ENCODE results near the gene LIG1.

LIG1 gene

DNA sequence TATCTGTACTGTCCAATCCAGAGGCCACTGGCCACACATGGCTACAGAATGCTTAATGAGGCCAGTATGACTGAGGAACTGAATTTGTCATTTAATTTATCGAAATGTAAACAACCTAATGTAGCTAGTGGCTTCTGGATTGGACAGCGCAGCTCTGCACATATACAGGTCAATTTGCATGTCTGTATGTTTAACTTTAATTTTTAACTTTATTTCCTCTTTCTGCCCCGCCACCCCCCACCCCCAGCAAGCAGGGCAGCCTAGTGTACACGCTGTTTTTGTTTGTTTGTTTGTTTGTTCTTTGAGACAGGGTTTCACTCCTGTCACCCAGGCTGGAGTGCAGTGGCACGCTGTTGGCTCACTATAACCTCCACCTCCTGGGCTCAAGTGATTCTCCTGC is 15.9 kb upstream of the LIG1 start:
- H3K4me3 ChIP-seq (ENCODE audit: low read depth, low read length) = no peak overlapping the region
- DNase-seq (ENCODE audit: low read depth) = no peak

DNA sequence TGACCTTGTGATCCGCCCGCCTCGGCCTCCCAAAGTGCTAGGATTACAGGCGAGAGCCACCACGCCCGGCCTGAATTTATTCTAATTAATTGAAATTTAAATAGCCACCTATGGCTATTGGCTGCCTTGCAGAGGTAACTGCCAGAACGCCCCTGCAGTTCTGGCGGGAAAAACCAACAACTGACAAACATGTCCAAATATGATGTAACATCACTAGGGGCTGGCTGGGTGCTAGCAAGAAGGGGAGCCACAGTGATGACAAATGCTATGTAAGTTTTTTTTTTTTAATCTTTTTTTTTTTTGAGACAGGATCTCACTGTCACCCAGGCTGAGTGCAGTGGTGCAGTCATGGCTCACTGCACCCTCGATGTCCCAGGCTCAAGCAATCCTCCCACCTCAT is 13.2 kb upstream of the LIG1 start:
- no peak for DNase-seq (ENCODE audit: low read depth)
- no peak overlapping the region for H3K4me3 ChIP-seq (ENCODE audit: low read depth, low read length)

DNA sequence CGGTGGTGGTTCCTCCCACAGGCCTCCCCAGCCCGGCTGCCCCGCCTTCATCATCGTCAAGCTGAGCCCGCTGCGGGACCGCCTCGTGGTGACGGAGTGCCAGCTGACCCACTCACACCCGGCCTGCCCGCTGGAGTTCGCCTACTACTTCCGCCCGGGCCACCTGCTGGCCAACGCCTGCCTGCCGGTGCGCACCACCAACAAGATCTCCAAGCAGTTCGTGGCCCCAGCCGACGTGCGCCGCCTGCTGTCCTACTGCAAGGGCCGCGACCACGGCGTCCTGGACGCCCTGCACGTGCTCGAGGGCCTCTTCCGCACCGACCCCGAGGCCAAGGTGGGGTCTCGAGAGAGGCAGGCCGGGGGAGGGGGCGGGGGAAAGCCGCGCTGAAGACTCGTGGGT is 12.3 kb upstream of the LIG1 start:
- H3K4me3 ChIP-seq (ENCODE audit: low read depth, low read length) = no peak overlapping the region
- no peak for DNase-seq (ENCODE audit: low read depth)

DNA sequence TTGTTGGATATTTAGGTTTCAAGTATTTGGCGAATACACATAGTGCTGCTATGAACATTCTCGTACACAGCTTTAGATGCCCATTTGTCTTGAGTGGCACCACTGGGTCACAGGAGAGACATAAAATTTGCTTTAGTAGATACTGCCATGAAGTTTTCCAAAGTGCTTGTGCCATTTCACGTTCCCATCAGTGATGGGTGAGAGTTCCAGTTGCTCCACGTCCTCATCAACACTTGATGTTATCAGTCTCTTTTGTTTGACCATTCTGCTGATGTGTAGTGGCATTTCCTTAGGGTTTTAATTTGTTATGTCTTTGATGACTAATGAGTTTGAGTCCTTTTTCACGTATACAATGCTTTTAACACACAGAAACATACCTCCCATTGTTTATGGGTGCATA is 11.4 kb upstream of the LIG1 start:
- no peak overlapping the region for H3K4me3 ChIP-seq (ENCODE audit: low read depth, low read length)

DNA sequence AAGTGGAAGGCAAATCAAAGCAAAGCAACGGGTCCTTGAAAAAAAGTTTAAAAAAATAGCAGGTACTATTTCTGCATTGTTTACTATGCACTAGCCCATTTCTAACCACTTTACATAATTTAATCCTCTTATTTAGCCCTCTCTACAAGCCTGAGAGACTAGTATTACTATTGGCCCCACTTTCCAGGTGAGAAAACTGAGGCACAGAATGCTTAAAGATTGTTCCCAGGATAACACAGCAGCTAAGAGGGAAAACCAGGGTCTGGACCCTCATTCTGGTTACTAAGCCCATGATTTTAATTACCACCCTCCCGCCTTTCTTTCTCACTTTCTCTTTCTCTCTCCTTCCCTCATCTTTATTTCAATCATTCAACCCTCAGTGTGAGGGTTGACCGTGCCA is 6.1 kb upstream of the LIG1 start:
- DNase-seq (ENCODE audit: low read depth) = no peak

More for the DNA sequence above, 11.4 kb upstream of the LIG1 start:
- no peak for DNase-seq (ENCODE audit: low read depth)

DNA sequence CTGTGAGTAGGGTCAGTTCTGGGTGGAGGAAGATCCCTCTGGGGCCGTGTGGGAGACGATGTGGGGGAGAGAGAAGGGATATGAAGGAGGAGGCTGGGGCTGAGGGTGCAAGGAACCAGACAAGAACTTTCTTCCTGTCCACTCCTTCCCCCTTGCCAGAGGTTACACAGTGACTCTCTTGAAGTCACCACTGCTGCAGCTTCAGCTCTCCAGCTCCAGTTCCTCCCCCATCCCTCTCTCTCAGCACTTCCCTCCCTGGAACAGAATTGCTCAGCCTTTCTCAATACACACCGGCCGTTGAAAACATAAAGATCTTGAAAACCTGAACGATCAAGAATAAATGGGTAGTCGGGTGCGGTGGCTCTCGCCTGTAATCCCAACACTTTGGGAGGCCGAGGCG is 5.4 kb upstream of the LIG1 start:
- DNase-seq (ENCODE audit: low read depth) = no peak

More for the DNA sequence above, 6.1 kb upstream of the LIG1 start:
- H3K4me3 ChIP-seq (ENCODE audit: low read depth, low read length) = no peak overlapping the region

DNA sequence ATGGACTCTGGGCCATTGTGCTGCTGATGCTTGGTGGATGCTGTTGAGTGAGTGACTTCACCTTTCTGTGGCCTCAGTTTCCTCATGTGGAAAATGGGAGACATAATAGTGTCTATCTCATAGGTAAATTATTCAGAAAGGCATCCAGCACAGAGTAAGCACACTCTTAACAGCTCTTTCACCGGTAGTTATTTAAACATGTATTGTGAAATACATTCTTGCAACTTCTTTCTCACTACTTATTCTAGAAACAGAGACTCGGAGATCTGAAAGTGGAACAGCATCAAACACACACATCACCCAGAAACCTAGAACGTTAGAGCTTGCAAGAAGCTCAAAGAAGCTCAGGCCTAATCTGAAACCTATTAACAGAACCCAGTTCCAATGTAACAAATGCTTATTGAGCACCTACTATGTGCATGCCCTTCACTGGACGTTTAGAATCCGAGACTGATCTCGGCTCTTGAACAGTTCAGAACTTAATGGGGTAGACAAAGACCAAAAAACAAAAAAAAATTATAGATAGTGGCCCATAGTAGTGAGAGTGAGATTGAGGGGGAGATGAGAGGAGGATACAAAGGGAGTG is 4.4 kb upstream of the LIG1 start:
- no peak overlapping the region for H3K4me3 ChIP-seq (ENCODE audit: low read depth, low read length)
- DNase-seq (ENCODE audit: low read depth) = no peak

More for the DNA sequence above, 5.4 kb upstream of the LIG1 start:
- H3K4me3 ChIP-seq (ENCODE audit: low read depth, low read length) = no peak overlapping the region

DNA sequence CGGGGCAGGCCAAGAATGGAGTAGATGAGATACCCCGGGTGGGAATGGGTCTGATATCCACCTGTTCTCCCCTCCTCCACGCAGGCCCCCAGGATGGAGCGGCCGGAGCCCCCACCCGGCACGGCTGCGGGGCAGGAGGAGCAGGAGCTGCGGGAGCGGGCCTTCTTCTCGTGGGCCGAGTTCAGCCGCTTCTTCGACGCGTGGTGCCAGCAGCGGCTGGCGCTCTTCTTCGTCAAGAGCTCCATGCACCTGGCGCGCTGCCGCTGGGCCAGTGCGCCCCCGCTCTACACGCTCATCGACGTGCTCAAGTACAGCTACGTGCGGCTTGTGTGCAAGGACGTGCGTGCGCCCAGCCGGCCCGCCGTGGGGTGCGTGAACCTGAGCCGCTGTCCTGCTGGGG is 1.6 kb upstream of the LIG1 start:
- no peak overlapping the region for H3K4me3 ChIP-seq (ENCODE audit: low read depth, low read length)
- DNase-seq (ENCODE audit: low read depth) = no peak

DNA sequence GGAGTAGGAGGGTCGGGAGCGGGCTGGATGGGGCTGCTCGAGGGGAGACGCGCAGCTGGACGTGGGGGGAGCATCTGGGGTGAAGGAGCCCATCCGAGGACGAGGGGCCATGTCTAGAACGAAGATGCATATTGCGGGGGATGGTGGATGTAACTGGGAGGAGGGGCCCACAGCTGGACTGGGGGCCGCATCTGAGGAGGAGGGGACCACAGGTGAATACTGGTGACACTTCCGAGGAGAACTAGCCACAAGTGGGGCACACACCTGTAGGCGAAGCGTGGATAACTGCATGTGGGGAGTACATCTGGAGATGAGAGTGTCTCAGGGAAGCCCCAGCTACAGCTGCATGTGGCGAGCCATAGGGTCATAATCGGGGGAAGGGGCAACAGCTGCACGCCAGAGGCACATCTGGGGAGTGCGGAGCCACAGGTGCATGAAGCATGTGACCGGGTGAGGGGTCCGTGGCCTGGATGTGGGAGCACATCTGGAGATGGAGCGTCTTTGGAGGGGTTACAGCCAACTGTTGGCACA is 738 bp upstream of the LIG1 start:
- no peak for DNase-seq (ENCODE audit: low read depth)
- H3K4me3 ChIP-seq (ENCODE audit: low read depth, low read length) = peak overlapping the region; percentile 94

DNA sequence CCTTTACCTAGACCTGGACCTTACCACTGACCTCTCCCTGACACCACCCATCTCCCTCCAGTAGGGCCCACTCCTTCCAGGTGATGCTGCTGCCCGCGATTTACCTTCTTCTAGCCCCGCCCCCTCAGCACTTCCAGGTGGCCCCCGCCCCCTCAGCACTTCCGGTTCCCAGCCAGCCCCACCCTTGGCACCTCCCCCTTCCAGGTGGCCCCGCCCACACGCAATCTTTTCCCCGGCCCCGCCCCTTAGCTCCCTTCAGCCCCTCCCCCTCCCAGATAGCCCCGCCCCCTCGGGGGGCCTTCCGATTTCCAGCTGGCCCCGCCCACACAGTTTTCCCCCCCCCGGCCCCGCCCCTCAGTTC is 586 bp downstream of the LIG1 start:
- no peak for DNase-seq (ENCODE audit: low read depth)
- peak overlapping the region; percentile 94 for H3K4me3 ChIP-seq (ENCODE audit: low read depth, low read length)

DNA sequence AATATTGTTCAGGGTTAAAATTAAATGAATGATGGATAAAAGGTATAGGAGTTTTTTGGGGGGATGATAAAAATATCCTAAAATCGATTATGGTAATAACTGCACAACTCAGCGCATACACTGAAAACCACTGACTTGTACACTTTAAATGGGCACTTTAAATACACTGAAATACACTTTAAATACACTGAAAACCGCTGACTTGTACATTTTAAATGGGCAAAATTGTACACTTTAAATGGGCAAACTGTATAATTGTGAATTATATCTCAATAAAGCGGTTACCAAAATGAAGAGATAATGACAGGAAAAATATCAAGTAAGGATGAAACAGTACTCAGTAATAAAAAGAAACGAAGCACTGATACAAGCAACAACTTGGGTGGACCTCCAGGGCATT is 1.5 kb downstream of the LIG1 start:
- no peak for DNase-seq (ENCODE audit: low read depth)
- H3K4me3 ChIP-seq (ENCODE audit: low read depth, low read length) = no peak overlapping the region

DNA sequence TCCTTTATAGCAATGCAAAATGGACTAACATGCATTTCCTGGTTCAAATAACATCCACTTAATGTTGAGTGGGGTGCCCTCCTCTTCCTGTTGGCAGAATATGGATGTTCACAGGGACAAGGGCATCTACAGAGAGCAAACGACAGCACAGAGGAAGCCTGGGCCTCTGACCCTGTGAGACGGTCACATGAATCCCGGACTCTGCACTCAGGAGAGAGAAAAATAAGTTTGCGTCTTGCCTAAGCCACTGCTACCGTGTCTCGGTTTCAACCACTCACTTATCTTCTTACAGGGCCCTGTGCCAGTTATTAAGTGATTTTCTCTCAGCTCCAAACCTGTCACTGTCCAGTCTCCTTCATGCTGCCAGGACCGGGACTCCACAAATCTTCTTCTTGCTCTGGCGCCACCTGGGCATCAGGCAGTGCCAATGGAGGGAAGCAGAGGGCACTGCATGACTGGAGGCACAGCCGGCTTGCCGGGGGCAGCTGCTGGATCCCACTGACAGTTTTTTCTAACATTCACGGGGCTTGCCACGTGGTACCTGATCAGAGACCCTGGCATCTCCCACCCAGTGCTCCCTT is 11.8 kb downstream of the LIG1 start:
- no peak for DNase-seq (ENCODE audit: low read depth)
- H3K4me3 ChIP-seq (ENCODE audit: low read depth, low read length) = no peak overlapping the region

DNA sequence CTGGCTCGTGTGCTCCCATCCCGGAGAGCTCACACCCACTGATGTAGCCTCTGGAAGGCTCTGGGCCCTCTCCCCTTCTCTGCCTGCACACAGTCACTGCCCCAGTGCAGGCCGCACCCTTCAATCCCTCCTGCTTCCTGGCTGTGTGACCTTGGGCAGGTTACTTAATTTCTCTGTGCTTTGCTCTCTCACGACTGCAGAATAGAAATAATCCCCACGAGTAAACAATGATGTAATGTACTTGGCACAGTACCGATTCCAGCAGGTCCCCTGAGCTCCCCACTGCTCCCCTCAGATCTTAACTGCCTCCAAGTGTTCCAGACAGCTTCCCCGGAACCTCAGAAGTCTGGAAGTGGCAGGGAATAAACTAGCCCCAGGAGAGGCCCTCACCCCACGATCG is 16.1 kb downstream of the LIG1 start:
- DNase-seq (ENCODE audit: low read depth) = no peak
- H3K4me3 ChIP-seq (ENCODE audit: low read depth, low read length) = no peak overlapping the region

DNA sequence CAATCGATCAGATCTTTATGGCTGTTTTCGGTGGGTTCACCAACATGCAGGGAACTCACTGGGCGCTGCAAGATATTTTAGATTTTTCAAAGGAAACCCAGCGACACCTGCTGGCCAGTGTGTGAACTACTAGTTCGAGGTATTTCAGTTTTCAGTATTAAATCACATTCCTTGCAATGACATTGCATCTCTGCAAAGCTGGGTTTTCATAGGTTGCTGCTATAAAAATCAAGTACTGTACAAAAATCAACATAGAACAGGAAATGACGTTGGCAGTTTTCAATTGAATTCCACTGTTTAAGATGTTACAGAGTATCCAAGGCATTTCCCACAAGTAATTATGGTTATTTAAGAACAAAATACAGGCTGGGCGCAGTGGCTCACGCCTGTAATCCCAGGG is 17.6 kb downstream of the LIG1 start:
- peak; percentile 23 for DNase-seq (ENCODE audit: low read depth)
- H3K4me3 ChIP-seq (ENCODE audit: low read depth, low read length) = no peak overlapping the region

DNA sequence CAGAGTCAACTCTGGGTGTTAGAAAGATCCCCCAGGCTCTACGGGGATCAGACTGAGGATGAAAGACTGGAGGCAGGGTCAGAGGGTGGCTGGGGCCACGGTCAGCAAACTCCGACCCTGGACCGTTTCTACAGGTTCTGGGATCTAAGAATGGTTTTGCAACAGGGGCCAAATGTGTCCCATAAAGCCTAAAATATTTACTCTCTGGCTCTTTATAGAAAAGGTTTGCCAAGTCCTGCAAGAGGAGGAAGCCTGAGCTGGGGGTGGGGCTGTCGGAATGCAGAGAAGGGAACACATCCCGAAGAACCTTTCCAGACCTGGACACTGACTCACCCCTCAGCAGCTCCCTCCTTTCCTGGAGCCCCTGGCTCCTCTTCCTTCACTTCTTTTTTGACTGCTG is 20.7 kb downstream of the LIG1 start:
- DNase-seq (ENCODE audit: low read depth) = no peak
- no peak overlapping the region for H3K4me3 ChIP-seq (ENCODE audit: low read depth, low read length)

DNA sequence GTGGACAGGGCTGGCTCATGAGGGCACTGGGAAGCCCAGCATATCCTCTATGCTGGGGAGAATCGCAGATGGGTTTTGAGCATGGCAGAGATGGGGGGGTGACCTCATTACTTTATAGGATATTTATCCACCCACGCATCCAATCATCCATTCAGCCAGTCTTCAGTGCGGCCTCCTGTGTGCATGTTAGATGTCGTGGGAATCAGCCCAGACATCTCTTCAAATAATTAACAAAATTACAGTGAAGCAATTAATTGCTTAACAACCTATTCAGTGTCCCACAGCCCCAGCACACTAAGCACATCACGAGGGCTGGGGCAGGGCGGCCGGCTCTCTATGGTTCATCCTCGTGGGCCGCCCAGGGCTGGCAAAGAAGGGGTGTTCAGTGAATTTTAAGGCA is 21.6 kb downstream of the LIG1 start:
- no peak overlapping the region for H3K4me3 ChIP-seq (ENCODE audit: low read depth, low read length)
- no peak for DNase-seq (ENCODE audit: low read depth)

DNA sequence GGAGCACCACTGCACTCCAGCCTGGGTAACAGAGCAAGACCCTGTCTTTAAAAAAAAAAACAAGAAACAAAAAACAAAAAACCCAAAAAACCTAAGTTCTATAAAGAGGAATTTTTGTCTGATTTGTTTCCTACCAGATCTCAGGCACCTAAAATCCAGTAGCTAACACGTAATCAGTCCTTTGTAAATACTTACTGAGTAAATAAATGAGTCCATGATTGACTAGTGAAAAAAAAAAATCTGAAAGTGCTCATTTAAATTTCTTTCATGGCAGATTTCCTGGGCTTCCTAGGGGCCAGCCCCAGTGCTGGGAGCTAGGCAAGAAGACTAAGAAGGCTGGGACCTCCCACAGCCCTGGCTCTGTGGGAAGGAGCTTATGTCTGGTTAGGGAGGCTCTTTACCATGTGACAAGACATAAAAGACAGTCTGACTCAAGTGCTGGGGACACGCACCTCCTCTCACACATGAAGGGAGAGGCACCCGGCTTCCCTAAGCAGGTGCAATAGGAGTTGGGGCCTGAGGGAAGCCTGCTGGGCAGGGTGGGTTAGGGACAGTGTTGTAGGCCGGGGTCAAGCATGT is 22.5 kb downstream of the LIG1 start:
- no peak overlapping the region for H3K4me3 ChIP-seq (ENCODE audit: low read depth, low read length)
- DNase-seq (ENCODE audit: low read depth) = no peak

DNA sequence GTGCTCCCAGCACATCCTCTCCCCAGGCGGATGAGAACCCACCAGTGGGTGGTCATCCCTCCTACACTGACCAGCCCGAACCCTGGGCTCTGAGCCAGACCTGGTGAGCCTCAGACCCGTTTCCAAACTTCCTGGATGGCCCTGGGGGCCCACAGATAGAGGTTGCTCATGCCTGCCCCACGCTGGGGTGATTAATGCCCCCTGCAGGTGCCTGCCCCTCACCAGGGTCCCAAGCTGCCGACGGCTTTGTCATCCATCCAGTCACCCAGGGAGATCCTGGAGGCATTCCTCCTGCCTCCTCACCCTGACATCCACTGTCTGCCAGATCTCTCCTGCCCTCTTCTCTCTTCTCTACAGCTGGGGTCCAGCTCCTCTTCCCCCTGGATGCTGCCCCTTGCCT is 31.1 kb downstream of the LIG1 start:
- H3K4me3 ChIP-seq (ENCODE audit: low read depth, low read length) = no peak overlapping the region
- no peak for DNase-seq (ENCODE audit: low read depth)

DNA sequence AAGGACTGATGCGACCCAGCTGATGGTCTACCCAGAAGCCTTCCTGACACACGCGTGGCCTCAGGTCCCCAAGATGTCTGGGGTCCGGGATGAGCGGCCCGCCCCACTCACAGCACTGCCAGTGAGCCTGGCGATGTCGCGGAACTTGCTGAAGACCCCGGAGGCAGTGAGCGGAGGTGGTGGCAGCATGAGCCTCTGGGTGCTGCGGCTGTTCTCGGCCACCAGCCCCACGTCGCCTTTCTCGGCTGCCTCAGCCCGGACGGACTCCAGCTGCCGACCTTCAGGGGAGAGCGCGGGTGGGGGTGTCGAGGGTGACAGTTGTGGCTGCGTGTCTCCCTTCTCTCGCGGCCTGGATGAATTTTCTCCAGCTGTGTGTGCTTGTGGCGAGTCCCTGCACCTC is 32.7 kb downstream of the LIG1 start:
- DNase-seq (ENCODE audit: low read depth) = no peak
- no peak overlapping the region for H3K4me3 ChIP-seq (ENCODE audit: low read depth, low read length)

DNA sequence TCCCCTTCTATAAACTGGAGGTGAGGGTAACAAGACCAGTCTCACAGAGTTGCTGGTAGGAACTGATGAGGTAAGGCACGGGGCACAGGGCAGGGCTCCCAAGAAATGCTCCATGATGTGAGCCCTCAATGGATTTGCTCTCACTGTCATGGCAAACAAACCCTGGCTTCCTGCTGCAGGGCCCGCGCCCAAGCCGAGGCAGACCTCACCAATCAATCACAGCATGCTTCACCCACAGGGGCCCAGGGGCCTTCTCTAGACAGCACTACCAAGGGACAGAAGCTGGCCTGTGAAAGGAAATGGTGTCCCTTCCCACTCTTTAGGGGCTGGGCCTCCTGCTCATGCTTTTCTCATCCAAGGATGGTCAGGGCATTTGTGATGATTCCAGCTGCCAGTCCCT is 33.6 kb downstream of the LIG1 start:
- no peak overlapping the region for H3K4me3 ChIP-seq (ENCODE audit: low read depth, low read length)
- no peak for DNase-seq (ENCODE audit: low read depth)

DNA sequence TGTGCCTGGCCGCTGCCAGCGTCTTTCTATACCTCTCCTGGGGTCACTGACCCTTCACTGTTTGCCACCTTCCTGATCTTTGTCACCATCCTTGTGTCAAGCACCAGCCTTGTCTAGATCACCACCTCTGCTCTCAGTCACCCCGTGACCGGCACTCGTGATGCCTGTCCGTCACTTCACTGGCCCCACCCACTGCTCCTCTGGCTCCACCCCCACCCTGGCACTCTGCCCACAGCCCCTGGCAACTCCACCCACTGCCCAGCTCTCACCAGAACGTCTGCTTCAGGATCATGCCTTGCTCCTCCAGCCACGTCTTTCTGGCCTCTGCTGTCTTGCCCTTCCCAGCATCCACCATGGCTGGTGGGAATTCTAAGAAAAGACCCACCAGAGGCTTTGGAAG is 34.7 kb downstream of the LIG1 start:
- DNase-seq (ENCODE audit: low read depth) = no peak
- no peak overlapping the region for H3K4me3 ChIP-seq (ENCODE audit: low read depth, low read length)

All from skeletal muscle cell (primary cell).